Right renal pelvis (tissue), 4 donors: ENCODE data around the gene SOX6. TPM values are rescaled to one million over a fixed set of nuclear protein-coding genes. Genes with fewer than 3 reads are reported as not detected.
A peak's percentile ranks its signal among the peaks of the same experiment; 100 is the strongest.

Experiments used
- DNase-seq, 4 donors: peaks; one replicate each; pipeline ENCODE4 v3.0.0-alpha.2; 2013; ENCODE audit warnings: low read depth in 4 of 4, low spot score in 3 of 4, missing footprints in 1 of 4
- polyA plus RNA-seq, 4 donors: library from polyadenylated mRNA; unstranded; fragments of 120-200 nt; gene quantifications; one replicate each; pipeline ENCODE4 v1.2.1, GENCODE V29; 2013; ENCODE audit not compliant: insufficient read length in 4 of 4

Gene SOX6
- polyA plus RNA-seq, 4 donors = 18.4 to 23.1 (median 21.3) TPM

- no peak for DNase-seq
These were observed 340.4 kb downstream of the SOX6 start for GRCh38 chr11:16015741-16016467.

GRCh38 chr11:16013649-16014275 is 342.6 kb downstream of the SOX6 start:
- DNase-seq = peak in 2 of 4 donors; percentile 28 to 43

DNA sequence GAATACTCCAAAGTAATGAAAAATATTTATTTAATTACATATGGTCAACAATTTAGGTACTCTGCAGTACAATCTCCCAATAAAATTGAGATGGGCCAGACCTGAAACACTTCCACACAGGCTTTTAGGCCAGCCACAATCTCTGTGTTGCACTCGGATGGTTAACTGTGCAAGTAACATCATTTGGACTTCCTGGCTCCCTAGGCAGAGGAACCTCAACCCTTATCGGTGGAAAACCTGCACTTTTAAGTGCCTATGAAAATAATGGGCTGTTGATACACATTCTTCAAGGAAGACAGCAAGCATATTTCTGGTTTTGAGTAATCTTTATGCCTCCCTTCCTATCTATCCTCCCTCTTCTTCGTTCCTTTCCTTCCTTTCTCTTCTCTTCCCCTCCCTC is 343.1 kb downstream of the SOX6 start:
- no peak for DNase-seq

- DNase-seq = no peak
These were observed 344.1 kb downstream of the SOX6 start for GRCh38 chr11:16012125-16012751.

- no peak for DNase-seq
These were observed 344.9 kb downstream of the SOX6 start for GRCh38 chr11:16011396-16011795.

- no peak for DNase-seq
These were observed 347.3 kb downstream of the SOX6 start for GRCh38 chr11:16009021-16009420.

DNA sequence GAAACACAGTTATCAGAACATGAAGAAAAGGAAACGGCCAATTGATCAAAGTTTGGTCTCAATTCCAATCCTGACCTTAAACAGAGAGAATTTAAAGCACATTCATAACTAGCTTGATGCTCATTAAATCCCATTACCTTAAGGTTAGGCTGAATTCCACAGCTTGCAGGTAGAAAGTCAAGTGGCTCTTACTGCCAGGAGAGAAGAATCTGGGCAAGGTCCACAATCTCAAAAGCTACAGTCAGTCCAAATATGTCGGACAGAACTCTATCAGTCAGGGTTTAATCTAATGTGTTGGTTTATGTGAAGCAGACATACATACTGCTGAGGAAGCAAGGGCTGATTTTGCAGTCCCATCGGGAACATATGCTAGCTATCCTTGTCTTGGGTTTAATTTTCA is 348.8 kb downstream of the SOX6 start:
- DNase-seq = no peak

GRCh38 chr11:16002942-16003341 is 353.4 kb downstream of the SOX6 start:
- DNase-seq = no peak

- DNase-seq = peak in 3 of 4 donors; percentile 23 to 36 (median 27)
These were observed 354.4 kb downstream of the SOX6 start for GRCh38 chr11:16001899-16002426.

- DNase-seq = no peak
These were observed 355.2 kb downstream of the SOX6 start for GRCh38 chr11:16001044-16001568.

GRCh38 chr11:16000065-16000464 is 356.3 kb downstream of the SOX6 start:
- DNase-seq = no peak

- DNase-seq = no peak
These were observed 363.0 kb downstream of the SOX6 start for GRCh38 chr11:15993345-15993744.

- DNase-seq = no peak
These were observed 365.1 kb downstream of the SOX6 start for GRCh38 chr11:15991215-15991614.

DNA sequence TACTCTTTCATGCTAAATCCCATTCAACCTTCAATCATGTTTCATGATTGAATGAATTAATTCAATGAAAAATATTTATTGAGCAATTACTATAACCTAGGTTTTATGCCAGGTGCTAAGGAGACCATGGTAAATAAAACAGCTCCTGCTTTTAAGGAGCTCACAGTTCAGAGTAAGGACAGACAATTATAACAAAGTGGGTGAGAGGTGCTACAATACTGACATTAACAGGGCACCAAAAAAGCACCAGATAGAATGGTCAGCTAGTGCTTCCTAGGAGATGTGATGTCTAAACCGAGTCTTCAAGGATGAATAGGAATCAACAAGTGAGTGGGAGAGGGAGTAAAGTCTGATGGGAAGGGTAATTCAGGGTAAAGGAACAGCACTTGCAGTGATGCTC is 366.7 kb downstream of the SOX6 start:
- DNase-seq = no peak

GRCh38 chr11:15988693-15989231 is 367.6 kb downstream of the SOX6 start:
- DNase-seq = no peak

DNA sequence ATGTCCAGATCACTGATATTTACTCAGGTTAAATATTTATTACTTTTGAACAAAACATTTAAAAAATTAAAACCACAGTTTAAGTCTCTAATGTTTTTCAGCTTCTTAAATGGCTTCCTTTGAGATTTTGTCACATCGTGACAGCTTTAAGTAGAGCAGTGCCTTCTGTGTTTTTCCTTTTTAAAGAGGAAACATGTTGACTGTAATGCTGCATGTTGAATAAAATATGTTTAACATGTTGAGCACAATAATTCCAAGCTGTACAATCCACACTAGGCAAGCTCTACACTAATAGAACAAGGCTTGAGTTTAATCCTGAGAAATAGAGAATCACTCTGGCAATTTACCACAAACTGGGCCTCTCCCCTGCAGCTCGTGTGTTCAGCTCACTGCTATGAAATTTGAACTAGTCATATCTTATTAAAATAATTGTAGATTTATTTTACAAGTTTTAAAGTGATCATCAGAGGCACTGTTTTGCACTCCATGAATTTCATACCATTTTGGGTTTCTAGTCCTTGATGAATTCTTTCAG is 368.3 kb downstream of the SOX6 start:
- no peak for DNase-seq

DNA sequence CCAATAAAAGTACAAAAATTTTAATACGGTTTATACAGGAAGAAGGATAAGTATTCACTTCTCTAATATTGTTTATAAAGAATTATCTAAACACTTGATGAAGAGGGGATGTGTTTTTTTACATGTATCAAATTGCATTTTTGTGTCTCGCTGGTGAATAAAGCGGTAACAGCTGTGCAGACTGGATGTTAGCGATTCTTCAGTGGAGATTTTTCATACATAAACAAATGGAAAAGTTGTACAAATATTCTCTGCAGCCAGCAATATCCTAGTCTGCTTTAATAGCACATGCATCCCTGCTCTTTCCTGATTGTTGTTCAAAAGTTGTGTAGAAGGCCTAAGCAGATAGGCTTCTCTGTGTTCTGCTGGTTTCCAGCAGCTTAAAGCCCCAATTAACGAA is 369.3 kb downstream of the SOX6 start:
- no peak for DNase-seq

DNA sequence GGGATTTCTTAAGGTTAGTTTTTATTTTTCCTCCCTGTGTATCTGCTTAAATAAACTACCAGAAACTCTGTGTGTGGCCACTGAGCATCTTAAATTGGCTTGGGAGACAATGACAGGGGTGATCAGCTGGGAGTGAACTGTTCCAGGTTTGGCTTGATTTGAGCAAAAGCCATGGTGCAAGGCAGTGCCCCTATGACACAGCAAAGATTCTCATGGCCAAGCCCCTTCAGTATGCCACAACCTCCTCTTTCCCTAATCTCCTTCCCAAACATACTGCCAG is 370.5 kb downstream of the SOX6 start:
- DNase-seq = no peak

GRCh38 chr11:15985127-15985859 is 371.1 kb downstream of the SOX6 start:
- no peak for DNase-seq

DNA sequence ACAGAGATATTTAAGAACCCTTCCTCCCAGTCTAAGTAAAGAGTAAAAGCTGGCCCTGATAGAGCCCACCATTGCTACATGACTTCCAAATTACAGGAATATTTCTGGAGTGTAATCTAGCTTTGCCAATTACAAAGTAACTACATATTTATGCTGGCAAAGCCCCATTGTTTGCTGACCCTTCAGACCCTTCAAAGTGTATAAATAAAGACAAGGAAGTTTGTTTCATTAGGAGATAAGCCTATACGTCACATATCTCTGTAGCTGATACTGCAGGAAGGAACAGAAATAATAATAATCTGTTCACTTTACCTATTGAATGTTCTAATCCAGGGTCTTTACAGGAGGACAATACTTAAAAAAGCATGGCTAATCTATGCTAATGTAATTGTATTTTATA is 375.1 kb downstream of the SOX6 start:
- DNase-seq = no peak
